ENCODE data around the gene POMGNT2.

Gene POMGNT2

DNA sequence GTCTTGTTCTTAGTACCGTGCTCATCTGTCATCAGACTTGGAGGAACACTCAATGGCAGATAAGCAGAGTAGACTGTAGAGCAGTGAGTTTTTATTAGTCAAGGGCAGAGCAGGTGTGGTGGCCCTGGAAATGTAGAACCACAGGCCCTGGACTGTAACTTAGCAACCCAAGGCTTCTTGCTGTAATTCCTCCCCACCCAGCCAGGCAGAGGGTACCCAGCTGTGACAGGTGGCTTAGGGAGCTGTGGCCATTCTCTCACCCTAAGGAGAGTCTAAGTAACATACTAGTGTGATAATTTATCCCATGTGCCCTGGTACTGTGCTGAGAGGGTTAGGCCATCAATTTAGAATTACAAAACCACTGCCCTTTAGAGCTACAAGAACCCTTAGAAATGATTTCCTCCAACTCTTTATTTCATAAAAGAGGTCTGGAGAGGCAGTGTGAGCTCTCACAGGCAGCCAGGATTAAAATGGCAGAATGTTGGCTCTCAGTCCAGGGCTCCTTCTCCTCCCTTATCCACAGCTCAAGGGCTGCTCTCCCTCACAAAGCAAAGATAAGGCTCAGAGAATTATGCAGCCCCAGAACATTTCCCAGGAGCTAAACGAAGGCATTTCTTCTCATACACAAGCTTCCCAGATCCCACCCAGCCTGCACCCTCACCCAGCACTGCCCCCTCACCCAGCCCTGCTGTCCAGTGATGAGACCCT lies 3.0 kb downstream of the POMGNT2 start:
- DNase-seq = no peak

- DNase-seq = no peak
Observed at GRCh38 chr3:43098761-43099160, 7.1 kb downstream of the POMGNT2 start.

- no peak for DNase-seq
Observed at GRCh38 chr3:43097400-43098080, 8.3 kb downstream of the POMGNT2 start.

- DNase-seq = no peak
Observed at GRCh38 chr3:43096761-43097160, 9.1 kb downstream of the POMGNT2 start.

- no peak for DNase-seq
Observed at GRCh38 chr3:43095370-43095769, 10.5 kb downstream of the POMGNT2 start.

GRCh38 chr3:43094851-43095250 lies 11.0 kb downstream of the POMGNT2 start:
- no peak for DNase-seq

DNA sequence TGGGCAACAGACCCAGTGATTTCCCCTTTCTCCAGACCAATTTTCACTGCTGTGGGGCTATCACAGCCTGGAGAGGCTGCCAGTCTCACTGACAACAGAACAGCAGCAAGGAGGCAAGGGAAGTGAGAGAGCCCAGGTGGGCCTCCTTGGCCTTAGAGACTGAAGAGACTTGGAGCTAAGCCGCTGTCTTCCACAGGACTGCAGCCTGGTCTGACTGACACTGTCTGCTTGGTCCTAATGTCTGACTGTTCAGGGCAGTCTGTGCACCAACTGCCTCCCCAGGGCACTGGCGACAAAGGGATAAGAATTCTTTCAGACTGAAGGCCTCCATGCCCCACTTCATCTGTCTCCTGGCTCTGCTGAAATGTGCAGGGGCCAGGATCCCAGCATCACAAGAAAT lies 11.5 kb downstream of the POMGNT2 start:
- no peak for DNase-seq

DNA sequence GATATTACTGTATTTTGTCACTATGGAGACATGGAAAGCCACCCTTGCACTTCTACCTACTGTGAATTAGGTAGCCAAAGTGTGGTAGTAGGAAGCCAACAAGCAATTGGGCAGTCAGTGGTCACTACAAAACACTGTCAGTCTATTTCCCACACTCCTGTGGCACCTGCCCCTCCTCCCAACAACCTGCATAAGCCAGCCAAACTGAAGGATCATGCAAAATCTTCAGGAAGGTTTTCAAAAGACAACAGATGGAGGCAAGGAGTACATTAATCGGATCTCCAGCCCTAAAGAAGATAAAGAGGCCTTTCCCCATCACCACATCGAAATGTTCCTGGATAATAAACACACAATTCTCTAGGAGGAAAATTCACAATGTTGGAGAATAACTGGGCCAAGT lies 11.9 kb downstream of the POMGNT2 start:
- no peak for DNase-seq

DNA sequence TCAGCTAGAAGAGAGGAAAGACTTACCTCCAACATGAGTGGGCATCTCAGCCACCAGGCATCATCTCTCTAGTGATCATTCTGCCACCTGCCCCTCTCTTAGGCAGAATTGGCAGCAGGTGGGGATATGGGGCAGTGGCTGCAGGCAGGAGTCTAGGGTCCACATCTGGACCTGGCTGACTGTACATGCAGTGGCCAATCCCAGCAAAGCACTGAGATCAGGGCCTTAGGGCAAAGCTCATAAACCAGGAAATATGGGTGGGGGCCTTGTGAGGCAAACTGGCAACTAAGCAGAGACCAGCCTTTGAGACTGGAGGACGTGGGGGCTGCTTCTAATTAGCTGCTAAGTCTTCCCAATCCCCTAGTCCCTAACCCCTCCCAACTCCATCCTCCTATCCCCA lies 12.9 kb downstream of the POMGNT2 start:
- DNase-seq = no peak

DNA sequence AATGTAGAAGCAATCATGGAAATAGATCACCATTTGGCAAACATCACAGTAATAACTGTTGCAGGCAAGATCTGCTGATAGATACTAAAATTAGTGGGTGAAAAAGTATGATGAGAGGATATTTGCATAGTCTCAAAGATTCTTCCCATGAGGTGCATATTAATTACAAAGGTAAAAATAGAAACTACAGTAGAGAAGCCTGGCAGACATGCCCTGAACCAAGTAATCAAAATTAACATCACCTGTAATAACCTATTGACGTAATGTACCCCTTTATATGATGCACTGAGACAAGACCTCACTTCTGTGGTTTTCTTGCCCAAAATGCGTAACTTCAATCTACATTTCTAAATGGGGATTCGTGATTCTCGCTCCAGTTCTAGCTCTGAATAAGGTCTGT lies 14.4 kb downstream of the POMGNT2 start:
- DNase-seq = no peak

DNA sequence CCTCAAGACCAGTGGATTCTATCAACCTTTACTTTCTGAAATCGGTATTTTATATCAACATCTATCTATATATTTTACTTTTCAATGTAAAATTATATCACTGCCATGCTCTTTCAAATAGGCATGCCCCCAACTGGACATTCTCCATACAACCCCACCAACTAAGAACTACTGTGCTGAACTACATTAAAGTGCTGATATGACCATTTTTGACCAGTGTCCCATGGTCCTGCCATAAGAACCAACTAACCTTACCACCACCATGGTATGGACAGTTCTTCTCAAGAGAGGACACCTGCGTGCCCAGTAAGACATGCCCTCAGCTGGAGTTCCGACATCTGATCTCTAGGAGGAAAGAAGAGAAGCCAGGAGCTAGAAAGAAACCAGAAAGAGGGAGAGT lies 15.6 kb downstream of the POMGNT2 start:
- DNase-seq = no peak

DNA sequence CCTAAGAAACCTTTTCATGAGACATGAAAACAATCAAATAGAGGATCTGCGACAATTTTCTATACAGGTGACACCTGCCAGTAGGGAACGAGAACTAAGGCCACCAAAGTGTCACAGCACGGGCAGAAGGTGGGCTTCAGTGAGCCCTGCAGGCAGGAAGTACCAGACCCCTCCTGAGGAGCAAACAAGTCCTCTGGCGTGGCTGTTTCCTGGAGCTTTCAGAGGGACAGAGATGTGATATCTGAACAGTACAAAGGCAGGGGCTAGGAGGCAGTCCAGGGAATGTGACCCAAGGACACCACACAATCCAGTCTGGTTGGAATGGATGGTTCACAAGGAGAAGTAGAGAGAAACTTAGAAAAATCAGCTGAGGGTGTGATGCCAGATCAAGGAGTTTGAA lies 16.8 kb downstream of the POMGNT2 start:
- DNase-seq = no peak

- DNase-seq = no peak
Observed at GRCh38 chr3:43087249-43087776, 18.6 kb downstream of the POMGNT2 start.

DNA sequence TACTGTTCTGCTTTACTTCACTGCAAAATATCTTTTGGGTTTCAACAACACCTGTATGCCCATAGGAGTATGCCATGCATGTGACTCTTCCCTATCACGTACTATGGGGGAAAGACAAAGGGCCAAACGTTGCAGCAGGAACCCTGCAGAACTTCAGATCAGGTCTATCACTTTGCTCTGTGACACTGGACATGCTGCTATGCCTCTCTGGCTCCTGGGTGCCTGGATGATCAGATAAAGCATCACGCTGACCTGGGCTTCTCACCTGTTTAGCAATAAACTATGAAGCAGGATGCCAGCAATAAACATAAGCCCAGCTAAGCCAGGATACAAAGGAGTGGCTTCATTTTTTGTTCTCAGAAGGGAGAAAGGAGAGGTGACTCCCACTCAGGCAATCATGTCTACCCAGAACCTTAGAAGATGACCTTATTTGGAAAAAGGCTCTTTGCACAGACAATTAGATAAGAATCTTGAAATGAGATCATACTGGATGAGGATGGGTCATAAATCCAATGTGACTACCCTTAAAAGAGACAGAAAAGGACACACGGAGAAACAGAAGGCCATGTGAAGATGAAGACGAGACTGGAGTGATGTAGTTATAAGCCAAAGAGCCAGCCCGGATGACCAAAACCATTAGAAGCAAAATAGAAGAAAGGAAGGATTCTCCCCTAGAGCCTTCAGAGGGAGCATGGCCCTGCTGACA lies 19.3 kb downstream of the POMGNT2 start:
- DNase-seq = no peak

DNA sequence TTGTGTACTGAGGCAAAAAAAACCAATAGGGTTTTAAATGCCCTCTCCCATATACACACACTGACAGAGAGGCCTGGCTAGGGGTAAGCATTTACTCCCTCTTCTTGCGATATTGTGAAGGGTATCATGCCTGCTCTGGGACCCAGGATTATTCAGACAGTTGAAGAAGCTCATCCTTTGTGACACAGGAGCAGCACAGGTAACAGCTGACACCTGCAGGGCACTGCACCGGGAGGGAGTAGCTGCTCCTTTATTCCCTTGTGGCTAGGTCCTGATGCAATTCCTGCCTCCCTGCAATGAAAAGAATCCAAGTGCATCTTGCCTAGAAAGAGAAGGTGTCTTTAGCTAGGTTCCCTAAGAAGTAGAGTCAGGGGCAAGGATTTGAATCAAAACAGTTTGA lies 23.4 kb downstream of the POMGNT2 start:
- DNase-seq = no peak

DNA sequence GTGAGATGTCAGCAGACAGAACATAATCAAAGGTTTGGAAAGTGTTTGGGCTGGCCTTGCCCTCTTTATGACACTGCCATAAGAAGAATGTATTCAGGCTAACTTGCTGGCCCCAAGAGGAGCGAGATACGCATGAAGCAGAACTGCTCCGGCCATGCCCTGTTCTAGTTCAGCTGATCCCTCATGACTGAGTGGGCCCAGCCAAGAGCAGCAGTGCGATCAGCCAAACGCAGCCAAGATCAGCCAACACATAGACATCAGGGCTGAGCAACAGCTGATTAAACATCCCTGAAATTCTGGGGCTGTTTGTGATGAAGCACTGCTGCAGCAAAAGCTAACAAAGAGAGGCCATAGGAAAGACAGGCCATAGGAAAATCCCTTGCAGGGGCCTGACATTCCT lies 24.1 kb downstream of the POMGNT2 start:
- DNase-seq = no peak

- no peak for DNase-seq
Observed at GRCh38 chr3:43080726-43081568, 24.9 kb downstream of the POMGNT2 start.

GRCh38 chr3:43079536-43080332 lies 26.1 kb downstream of the POMGNT2 start:
- DNase-seq = no peak

DNA sequence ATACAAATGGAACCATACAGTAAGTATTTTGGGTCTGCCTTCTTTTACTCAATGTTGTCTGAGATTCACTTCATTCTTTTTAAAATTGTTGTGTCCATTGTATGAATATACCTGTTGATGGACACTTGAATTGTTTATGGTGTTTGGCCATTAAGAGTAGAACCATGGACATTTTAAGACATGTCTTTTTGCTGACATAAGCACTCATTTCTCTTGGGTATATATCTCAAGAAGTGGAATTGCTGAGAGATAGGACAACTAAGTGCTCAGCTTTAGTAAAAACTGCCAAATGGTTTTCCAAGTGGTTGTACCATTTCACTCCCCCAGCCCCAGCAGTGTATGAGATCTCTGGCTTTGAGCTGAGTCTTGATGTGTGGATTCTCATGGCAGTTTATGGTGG lies 28.2 kb downstream of the POMGNT2 start:
- no peak for DNase-seq

DNA sequence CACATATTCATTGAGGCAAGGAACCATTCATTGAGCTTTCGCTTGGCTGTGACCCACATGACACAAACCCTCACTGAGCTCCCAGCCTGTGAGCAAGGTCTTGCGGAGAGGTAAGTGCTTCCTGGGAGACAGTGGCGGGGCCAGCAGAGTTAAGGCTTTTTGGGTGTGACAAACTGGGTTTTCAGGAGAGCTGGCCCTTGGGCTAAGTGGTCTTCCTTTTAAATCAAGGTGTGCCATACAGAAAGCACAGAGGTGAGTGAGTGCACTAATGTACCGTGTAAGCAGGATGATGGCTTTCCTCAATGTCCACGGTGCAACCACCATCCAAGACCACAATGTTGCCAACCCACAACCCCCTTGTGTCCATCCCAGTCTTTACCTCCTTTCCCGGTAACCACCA lies 28.6 kb downstream of the POMGNT2 start:
- DNase-seq = no peak

GRCh38 chr3:43076857-43077256 lies 29.0 kb downstream of the POMGNT2 start:
- DNase-seq = peak; percentile 25

Data from right forelimb (tissue), 1 donor.